Gastrocnemius medialis (tissue), 4 donors: ENCODE results near the gene FAM168A. TPM values are rescaled to one million over a fixed set of nuclear protein-coding genes. Genes with fewer than 3 reads are reported as not detected.
A peak's percentile ranks its signal among the peaks of the same experiment; 100 is the strongest.

Source experiments
- ATAC-seq, 2 donors: fragments of 150-250 bp; one replicate each; pipeline ENCODE4 v1.9.1; 2016
- DNase-seq, 2 donors: peaks; one replicate each; pipeline ENCODE4 v3.0.0-alpha.2; 2019
- H3K27ac ChIP-seq, 4 donors: fragments of 200-600 bp; sonication (generic); 1 replicate in 1 of 4; 2 replicates in 3 of 4; pipeline ENCODE4 v1.5.1; 2016 to 2018; ENCODE audit warnings: mild to moderate bottlenecking in 2 of 4, moderate library complexity in 1 of 4
- H3K27me3 ChIP-seq, 3 donors: fragments of 200-600 bp; sonication (generic) in 2 of 3; 1 replicate in 1 of 3; 2 replicates in 2 of 3; pipeline versions ENCODE4 v1.5.1 to v1.6.0; 2016 to 2019; ENCODE audit warnings: mild to moderate bottlenecking in 1 of 3, moderate library complexity in 1 of 3
- H3K36me3 ChIP-seq, 2 donors: fragments of 200-600 bp; sonication (generic) in 1 of 2; one replicate each; pipeline ENCODE4 v1.5.1; 2017 to 2018
- H3K4me1 ChIP-seq, 2 donors: fragments of 200-600 bp; sonication (generic) in 1 of 2; one replicate each; pipeline ENCODE4 v1.5.1; 2016 to 2017; ENCODE audit warnings: mild to moderate bottlenecking in 2 of 2
- H3K4me3 ChIP-seq, 4 donors: fragments of 200-600 bp; sonication (generic) in 3 of 4; 1 replicate in 1 of 4; 2 replicates in 3 of 4; pipeline ENCODE4 v1.5.1; 2016 to 2019; ENCODE audit warnings: mild to moderate bottlenecking in 2 of 4
- H3K9me3 ChIP-seq, 3 donors: fragments of 200-600 bp; sonication (generic) in 2 of 3; 1 replicate in 1 of 3; 2 replicates in 2 of 3; pipeline ENCODE4 v1.5.1; 2016 to 2019
- CTCF ChIP-seq, 5 experiments: fragments of 450-650 bp in 3 of 5; fragments of 200-600 bp in 2 of 5; sonication (generic) in 2 of 5; IDR thresholded peaks in 4 of 5; conservative IDR thresholded peaks in 1 of 5; 1 replicate in 4 of 5; 2 replicates in 1 of 5; pipeline ENCODE4 v1.5.1; 2016 to 2019; ENCODE audit warnings: antibody characterized with exemption in 5 of 5, mild to moderate bottlenecking in 3 of 5, moderate library complexity in 3 of 5
- POLR2A ChIP-seq, 2 donors: fragments of 450-650 bp; IDR thresholded peaks; one replicate each; pipeline ENCODE4 v1.6.1; 2017; ENCODE audit warnings: antibody characterized with exemption in 2 of 2, mild to moderate bottlenecking in 2 of 2, moderate library complexity in 2 of 2
- in situ Hi-C, 4 donors: fragments of 200-750 bp; cut with MboI; loops; one replicate each; pipeline versions ENCODE4 v1.15.0 to v1.8.0; 2017; ENCODE audit warnings: low sequenced_read_pairs in 4 of 4
- intact Hi-C: fragments of 100-400 bp; cut with DNase I; formaldehyde crosslinking; loops from one replicate; pipeline ENCODE4 v1.15.1; 2023; ENCODE audit warnings: low total_unique reads
- total RNA-seq, 4 donors: library from RNA; depleted of rRNA; stranded (reverse); fragments of >200 nt; gene quantifications; one replicate each; pipeline versions ENCODE4 v1.1.0 to v1.2.3, GENCODE V29; 2016

The FAM168A gene
- total RNA-seq, 4 donors from 2014 or later: 15.9 to 29.3 (median 21.4) TPM

GRCh38 chr11:73498343-73498742 is 99.6 kb downstream of the FAM168A start:
- intact Hi-C loops: no loop called here
- no peaks in the 10 kb centered on the region for H3K9me3 ChIP-seq
- no peak overlapping the region for H3K27ac ChIP-seq
- peaks cover 3 to 18% of the 10 kb centered on the region in 2 donors for H3K4me1 ChIP-seq
- in situ Hi-C loops: no loop called here
- no peaks in the 10 kb centered on the region for H3K27me3 ChIP-seq
- DNase-seq (no peak), ATAC-seq (no peak)
- H3K4me3 ChIP-seq: no peak overlapping the region
- H3K36me3 ChIP-seq: no peaks in the 10 kb centered on the region
- no peak for TF ChIP-seq POLR2A (IDR thresholded peaks at IDR 0.05)
- TF ChIP-seq CTCF (IDR thresholded peaks at IDR 0.05 in 4 of 5, conservative IDR thresholded peaks at IDR 0.05 in 1 of 5): no peak

- no peak for DNase-seq
- Histone ChIP-seq H3K27ac (no peak overlapping the region), H3K4me1 (peaks cover 3 to 18% of the 10 kb centered on the region in 2 donors)
These were observed 101.8 kb downstream of the FAM168A start for GRCh38 chr11:73496134-73496533.

GRCh38 chr11:73495731-73496130 is 102.2 kb downstream of the FAM168A start:
- TF ChIP-seq POLR2A (IDR thresholded peaks at IDR 0.05): no peak
- no peak for TF ChIP-seq CTCF (IDR thresholded peaks at IDR 0.05 in 4 of 5, conservative IDR thresholded peaks at IDR 0.05 in 1 of 5)
- peaks cover 3 to 21% of the 10 kb centered on the region in 2 donors for H3K4me1 ChIP-seq
- H3K27me3 ChIP-seq: no peaks in the 10 kb centered on the region
- in situ Hi-C loops (no loop called here), intact Hi-C loops (no loop called here)
- H3K4me3 ChIP-seq: no peak overlapping the region
- no peaks in the 10 kb centered on the region for H3K9me3 ChIP-seq
- ATAC-seq (no peak), DNase-seq (no peak)
- no peak overlapping the region for H3K27ac ChIP-seq
- no peaks in the 10 kb centered on the region for H3K36me3 ChIP-seq

More at GRCh38 chr11:73496134-73496533, 101.8 kb downstream of the FAM168A start:
- TF ChIP-seq CTCF (IDR thresholded peaks at IDR 0.05 in 4 of 5, conservative IDR thresholded peaks at IDR 0.05 in 1 of 5): no peak
- TF ChIP-seq POLR2A (IDR thresholded peaks at IDR 0.05): no peak
- Histone ChIP-seq H3K9me3 (no peaks in the 10 kb centered on the region), H3K36me3 (no peaks in the 10 kb centered on the region), H3K4me3 (no peak overlapping the region), H3K27me3 (no peaks in the 10 kb centered on the region)
- in situ Hi-C loops (no loop called here), intact Hi-C loops (no loop called here)
- no peak for ATAC-seq

GRCh38 chr11:73493956-73494598 is 103.8 kb downstream of the FAM168A start:
- Histone ChIP-seq H3K27me3 (no peaks in the 10 kb centered on the region), H3K4me1 (peaks cover 8 to 22% of the 10 kb centered on the region in 2 donors), H3K9me3 (no peaks in the 10 kb centered on the region), H3K4me3 (no peak overlapping the region), H3K36me3 (no peaks in the 10 kb centered on the region), H3K27ac (peak overlapping the region in 3 of 4 donors; percentile 15 to 59 (median 34))
- TF ChIP-seq CTCF (IDR thresholded peaks at IDR 0.05 in 4 of 5, conservative IDR thresholded peaks at IDR 0.05 in 1 of 5): no peak
- no peak for TF ChIP-seq POLR2A (IDR thresholded peaks at IDR 0.05)
- in situ Hi-C loops (no loop called here), intact Hi-C loops (no loop called here)
- peak; percentile 87 to 92 for ATAC-seq
- peak; percentile 18 to 28 for DNase-seq
